Measurements from ENCODE around the gene RFPL4A. TPM values are rescaled to one million over a fixed set of nuclear protein-coding genes. Genes with fewer than 3 reads are reported as not detected.

Gene RFPL4A
- total and polyA plus RNA-seq, 9 donors, result not detected

- Histone ChIP-seq H3K36me3 (no peaks in the 10 kb centered on the region), H3K9me3 (no peaks in the 10 kb centered on the region), H3K4me3 (no peak overlapping the region), H3K4me1 (ENCODE audit: insufficient read depth) (no peaks in the 10 kb centered on the region), H3K27me3 (no peaks in the 10 kb centered on the region), H3K27ac (no peak overlapping the region)
- intact Hi-C loops (cut with DNase I), result no loop called here
- WGBS, 3 donors, result 75 to 87% (median 87%) methylated on average over 2 of the region's 2 CpGs
- no peak for DNase-seq
- TF ChIP-seq POLR2A (IDR thresholded peaks at IDR 0.05), result no peak
- no peak for TF ChIP-seq CTCF (IDR thresholded peaks at IDR 0.05)
- TF ChIP-seq EP300 (IDR thresholded peaks at IDR 0.05), result no peak
Measured at GRCh38 chr19:55802281-55802680, 43.4 kb downstream of the RFPL4A start.

- no peaks in the 10 kb centered on the region for H3K27me3 ChIP-seq
- no peak overlapping the region for H3K27ac ChIP-seq
- H3K4me1 ChIP-seq (ENCODE audit: insufficient read depth), result no peaks in the 10 kb centered on the region
- peak; percentile 15 to 66 (median 27) for DNase-seq
- TF ChIP-seq POLR2A (IDR thresholded peaks at IDR 0.05) (no peak), EP300 (IDR thresholded peaks at IDR 0.05) (no peak), CTCF (IDR thresholded peaks at IDR 0.05) (no peak)
- no peak overlapping the region for H3K4me3 ChIP-seq
- no peaks in the 10 kb centered on the region for H3K36me3 ChIP-seq
- intact Hi-C loops (cut with DNase I), result no loop called here
- no peaks in the 10 kb centered on the region for H3K9me3 ChIP-seq
- WGBS, 3 donors, result 22 to 30% (median 28%) methylated on average over 20 of the region's 20 CpGs
Measured at GRCh38 chr19:55809381-55810058, 50.6 kb downstream of the RFPL4A start.

- 60 to 71% (median 60%) methylated on average over 3 of the region's 3 CpGs for WGBS, 3 donors
- H3K27ac ChIP-seq, result no peak overlapping the region
- no peaks in the 10 kb centered on the region for H3K9me3 ChIP-seq
- DNase-seq, result no peak
- H3K27me3 ChIP-seq, result no peaks in the 10 kb centered on the region
- H3K4me3 ChIP-seq, result no peak overlapping the region
- intact Hi-C loops (cut with DNase I), result no loop called here
- no peaks in the 10 kb centered on the region for H3K36me3 ChIP-seq
- H3K4me1 ChIP-seq (ENCODE audit: insufficient read depth), result no peaks in the 10 kb centered on the region
- TF ChIP-seq EP300 (IDR thresholded peaks at IDR 0.05) (no peak), POLR2A (IDR thresholded peaks at IDR 0.05) (no peak), CTCF (IDR thresholded peaks at IDR 0.05) (no peak)
Measured at GRCh38 chr19:55811340-55811739, 52.4 kb downstream of the RFPL4A start.

- WGBS, 3 donors, result 52 to 55% (median 53%) methylated on average over 7 of the region's 7 CpGs
- Histone ChIP-seq H3K27me3 (no peaks in the 10 kb centered on the region), H3K36me3 (no peaks in the 10 kb centered on the region), H3K27ac (no peak overlapping the region), H3K4me1 (ENCODE audit: insufficient read depth) (no peaks in the 10 kb centered on the region), H3K9me3 (no peaks in the 10 kb centered on the region), H3K4me3 (no peak overlapping the region)
- no peak for TF ChIP-seq EP300 (IDR thresholded peaks at IDR 0.05)
- no peak for DNase-seq
- intact Hi-C loops (cut with DNase I), result no loop called here
Measured at GRCh38 chr19:55812449-55812848, 53.6 kb downstream of the RFPL4A start.

Other genes with a start within 250 kb of the RFPL4A start
- gene SBK2, start 222.0 kb upstream of the RFPL4A start, total RNA-seq, result 1 to 10 TPM in 1 of 7 donors, under 1 TPM in 1, not detected in 5; 0.20 to 1.0 TPM
- not detected for gene SBK2, start 222.0 kb upstream of the RFPL4A start, polyA plus RNA-seq
- gene SBK3, start 213.6 kb upstream of the RFPL4A start, total RNA-seq, result under 1 TPM in 4 of 7 donors, not detected in 3; 0.17 to 0.34 (median 0.26) TPM
- not detected for gene SBK3, start 213.6 kb upstream of the RFPL4A start, polyA plus RNA-seq
- gene ZNF579, start 178.2 kb upstream of the RFPL4A start, total RNA-seq, result 10 to 100 TPM in 5 of 7 donors, 1 to 10 TPM in 2; 2.7 to 24.4 (median 16.8) TPM
- gene ZNF579, start 178.2 kb upstream of the RFPL4A start, polyA plus RNA-seq, result 10 to 100 TPM in 1 of 2 donors, 1 to 10 TPM in 1; 5.6 to 10.5 TPM
- gene FIZ1, start 159.6 kb upstream of the RFPL4A start, total RNA-seq, result 10 to 100 TPM in 5 of 7 donors, 1 to 10 TPM in 2; 3.6 to 22.7 (median 16.6) TPM
- gene FIZ1, start 159.6 kb upstream of the RFPL4A start, polyA plus RNA-seq, result 10 to 100 TPM in 1 of 2 donors, 1 to 10 TPM in 1; 9.4 to 11.0 TPM
- gene ZNF524, start 158.8 kb upstream of the RFPL4A start, total RNA-seq, result 10 to 100 TPM; 13.7 to 22.3 (median 17.8) TPM
- gene ZNF524, start 158.8 kb upstream of the RFPL4A start, polyA plus RNA-seq, result 10 to 100 TPM in 1 of 2 donors, under 1 TPM in 1; 0.15 to 28.0 TPM
- 10 to 100 TPM in 5 of 7 donors, 1 to 10 TPM in 2; 4.0 to 20.9 (median 17.6) TPM for gene ZNF865, start 153.4 kb upstream of the RFPL4A start, total RNA-seq
- gene ZNF865, start 153.4 kb upstream of the RFPL4A start, polyA plus RNA-seq, result 10 to 100 TPM in 1 of 2 donors, under 1 TPM in 1; 0.42 to 10.5 TPM
- 10 to 100 TPM in 4 of 7 donors, 1 to 10 TPM in 3; 6.5 to 16.9 (median 11.7) TPM for gene ZNF784, start 134.5 kb upstream of the RFPL4A start, total RNA-seq
- gene ZNF784, start 134.5 kb upstream of the RFPL4A start, polyA plus RNA-seq, result 10 to 100 TPM in 1 of 2 donors, 1 to 10 TPM in 1; 6.0 to 12.3 TPM
- 10 to 100 TPM; 24.9 to 70.6 (median 65.3) TPM for gene ZNF580, start 118.1 kb upstream of the RFPL4A start, total RNA-seq
- 10 to 100 TPM; 14.5 to 37.3 TPM for gene ZNF580, start 118.1 kb upstream of the RFPL4A start, polyA plus RNA-seq
- 10 to 100 TPM; 21.9 to 40.2 (median 34.0) TPM for gene ZNF581, start 115.4 kb upstream of the RFPL4A start, total RNA-seq
- gene ZNF581, start 115.4 kb upstream of the RFPL4A start, polyA plus RNA-seq, result 10 to 100 TPM; 11.2 to 37.0 TPM
- gene CCDC106, start 110.9 kb upstream of the RFPL4A start, total RNA-seq, result 10 to 100 TPM; 10.6 to 20.2 (median 14.7) TPM
- 10 to 100 TPM in 1 of 2 donors, 1 to 10 TPM in 1; 3.1 to 13.5 TPM for gene CCDC106, start 110.9 kb upstream of the RFPL4A start, polyA plus RNA-seq
- 100 to 1,000 TPM in 6 of 7 donors, 10 to 100 TPM in 1; 76.9 to 183 (median 158) TPM for gene U2AF2, start 104.1 kb upstream of the RFPL4A start, total RNA-seq
- 100 to 1,000 TPM in 1 of 2 donors, 10 to 100 TPM in 1; 27.3 to 135 TPM for gene U2AF2, start 104.1 kb upstream of the RFPL4A start, polyA plus RNA-seq
- 100 to 1,000 TPM in 5 of 7 donors, 10 to 100 TPM in 2; 53.4 to 187 (median 142) TPM for gene EPN1, start 83.9 kb upstream of the RFPL4A start, total RNA-seq
- gene EPN1, start 83.9 kb upstream of the RFPL4A start, polyA plus RNA-seq, result 100 to 1,000 TPM in 1 of 2 donors, 10 to 100 TPM in 1; 11.0 to 106 TPM
- gene NLRP9, start 20.7 kb upstream of the RFPL4A start, total RNA-seq, result not detected
- gene NLRP9, start 20.7 kb upstream of the RFPL4A start, polyA plus RNA-seq, result under 1 TPM; 0.17 to 0.80 TPM
- under 1 TPM in 1 of 7 donors, not detected in 6; 0.54 TPM for gene RFPL4AL1, start 10.0 kb downstream of the RFPL4A start, total RNA-seq
- gene RFPL4AL1, start 10.0 kb downstream of the RFPL4A start, polyA plus RNA-seq, result not detected
- under 1 TPM in 6 of 7 donors, not detected in 1; 0.08 to 0.62 (median 0.42) TPM for gene NLRP11, start 72.9 kb downstream of the RFPL4A start, total RNA-seq
- under 1 TPM; 0.13 to 0.51 TPM for gene NLRP11, start 72.9 kb downstream of the RFPL4A start, polyA plus RNA-seq
- gene NLRP4, start 77.4 kb downstream of the RFPL4A start, total RNA-seq, result not detected
- 1 to 10 TPM in 1 of 2 donors, under 1 TPM in 1; 0.37 to 1.5 TPM for gene NLRP4, start 77.4 kb downstream of the RFPL4A start, polyA plus RNA-seq
- gene NLRP13, start 173.2 kb downstream of the RFPL4A start, total RNA-seq, result not detected
- under 1 TPM; 0.27 to 0.65 TPM for gene NLRP13, start 173.2 kb downstream of the RFPL4A start, polyA plus RNA-seq
- not detected for gene NLRP8, start 188.7 kb downstream of the RFPL4A start, total RNA-seq
- under 1 TPM in 1 of 2 donors, not detected in 1; 0.02 TPM for gene NLRP8, start 188.7 kb downstream of the RFPL4A start, polyA plus RNA-seq
- gene NLRP5, start 227.7 kb downstream of the RFPL4A start, total RNA-seq, result under 1 TPM in 1 of 7 donors, not detected in 6; 0.52 TPM
- 1 to 10 TPM in 1 of 2 donors, under 1 TPM in 1; 0.17 to 2.7 TPM for gene NLRP5, start 227.7 kb downstream of the RFPL4A start, polyA plus RNA-seq